ENCODE results near the gene HACD3. TPM values are rescaled to one million over a fixed set of nuclear protein-coding genes. Genes with fewer than 3 reads are reported as not detected.
A peak's percentile ranks its signal among the peaks of the same experiment; 100 is the strongest.

The HACD3 gene
- total and polyA plus RNA-seq, 2 of the 13 experiments (the other 11 are each of a cell fraction or from before 2014, with no cell fraction given): 73.6 to 161 TPM

DNA sequence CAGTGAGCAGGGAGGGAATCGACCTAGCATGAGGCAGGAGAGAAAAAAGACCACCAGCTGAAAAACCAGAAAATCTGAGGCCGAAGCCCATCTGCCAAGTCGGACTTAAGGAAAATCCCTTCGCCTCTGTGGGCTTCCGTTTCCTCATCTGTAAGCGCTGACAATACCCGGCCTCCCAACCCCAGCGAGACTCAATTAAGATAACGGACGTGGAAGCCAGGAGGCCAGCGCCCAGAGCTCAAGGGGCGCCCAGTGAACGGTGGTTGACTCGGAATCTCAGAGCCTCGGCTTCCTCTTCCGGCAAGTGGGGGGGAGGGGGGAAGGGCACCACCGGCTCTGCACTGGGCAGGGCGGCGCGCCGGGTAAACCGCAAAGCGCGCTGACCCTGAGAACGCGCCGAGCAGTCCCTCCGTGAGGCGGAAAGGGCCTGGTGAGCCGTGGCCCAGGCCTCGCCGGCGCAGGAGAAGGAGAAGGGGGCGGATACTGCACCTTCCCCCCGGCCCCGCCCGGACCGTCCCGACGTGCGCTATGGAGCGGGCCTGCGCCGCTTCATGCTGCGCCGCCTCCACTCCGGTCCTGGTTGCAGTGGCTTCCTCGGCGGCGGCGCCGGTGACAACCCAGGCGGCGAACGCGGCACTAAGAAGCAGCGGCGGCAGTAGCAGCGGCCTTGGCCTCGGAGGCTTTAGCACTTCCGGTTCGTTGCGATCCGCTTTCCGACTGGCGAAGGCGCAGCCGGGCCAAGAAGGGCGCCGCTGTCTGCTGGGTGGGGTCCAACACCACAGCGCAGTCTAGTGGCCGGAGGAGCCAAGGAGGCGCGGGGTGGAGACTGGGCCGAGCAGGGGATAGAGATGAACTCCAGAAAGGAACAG is 13.0 kb upstream of the HACD3 start, which contains the start of gene DPP8 (continued):
- TF ChIP-seq KMT2B (CRISPR knock-in tag; IDR thresholded peaks at IDR 0.05): peak; percentile 98
- TF ChIP-seq ZSCAN31 (CRISPR knock-in tag; IDR thresholded peaks at IDR 0.05; ENCODE audit: low read depth): peak; percentile 66; the same call in 1 of the 2 replicates
- peak; percentile 81 for TF ChIP-seq MED1 (CRISPR knock-in tag; IDR thresholded peaks at IDR 0.05)
- TF ChIP-seq FOXA1 (IDR thresholded peaks at IDR 0.05): no peak
- no peak; the same call in none of the 2 replicates for TF ChIP-seq FOXA1 (CRISPR knock-in tag; IDR thresholded peaks at IDR 0.05)
- TF ChIP-seq ZNF232 (CRISPR knock-in tag; IDR thresholded peaks at IDR 0.05; ENCODE audit: borderline replicate concordance): no peak
- TF ChIP-seq, protein P1, sequence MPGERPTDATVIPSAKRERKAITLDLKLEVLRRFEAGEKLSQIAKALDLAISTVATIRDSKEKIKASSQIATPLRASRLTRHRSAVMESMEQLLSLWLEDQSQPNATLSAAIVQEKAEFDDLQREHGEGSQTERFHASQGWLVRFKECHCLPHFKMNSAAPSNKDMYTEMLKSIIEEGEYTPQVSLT (CRISPR knock-in tag; IDR thresholded peaks at IDR 0.05; ENCODE audit: borderline replicate concordance, low read depth): 0 out of 2 replicates have a peak, but pooled peaks have one; percentile 45
- peak; percentile 94 for TF ChIP-seq ZNF687 (CRISPR knock-in tag; IDR thresholded peaks at IDR 0.05)
- no peak for TF ChIP-seq CEBPG (CRISPR knock-in tag; IDR thresholded peaks at IDR 0.05)
- 0 out of 2 replicates have a peak, but pooled peaks have one; percentile 58 for TF ChIP-seq NFAT5 (CRISPR knock-in tag; IDR thresholded peaks at IDR 0.05)
- no peak for TF ChIP-seq ZNF121 (CRISPR knock-in tag; IDR thresholded peaks at IDR 0.05)
- TF ChIP-seq ATF7 (IDR thresholded peaks at IDR 0.05): no peak
- no peak; the same call in 1 of the 2 replicates for TF ChIP-seq ATF7 (CRISPR knock-in tag; IDR thresholded peaks at IDR 0.05)
- peak; percentile 70 for TF ChIP-seq DPF2 (CRISPR knock-in tag; IDR thresholded peaks at IDR 0.05; ENCODE audit: borderline replicate concordance, low read depth)
- TF ChIP-seq, protein P2, sequence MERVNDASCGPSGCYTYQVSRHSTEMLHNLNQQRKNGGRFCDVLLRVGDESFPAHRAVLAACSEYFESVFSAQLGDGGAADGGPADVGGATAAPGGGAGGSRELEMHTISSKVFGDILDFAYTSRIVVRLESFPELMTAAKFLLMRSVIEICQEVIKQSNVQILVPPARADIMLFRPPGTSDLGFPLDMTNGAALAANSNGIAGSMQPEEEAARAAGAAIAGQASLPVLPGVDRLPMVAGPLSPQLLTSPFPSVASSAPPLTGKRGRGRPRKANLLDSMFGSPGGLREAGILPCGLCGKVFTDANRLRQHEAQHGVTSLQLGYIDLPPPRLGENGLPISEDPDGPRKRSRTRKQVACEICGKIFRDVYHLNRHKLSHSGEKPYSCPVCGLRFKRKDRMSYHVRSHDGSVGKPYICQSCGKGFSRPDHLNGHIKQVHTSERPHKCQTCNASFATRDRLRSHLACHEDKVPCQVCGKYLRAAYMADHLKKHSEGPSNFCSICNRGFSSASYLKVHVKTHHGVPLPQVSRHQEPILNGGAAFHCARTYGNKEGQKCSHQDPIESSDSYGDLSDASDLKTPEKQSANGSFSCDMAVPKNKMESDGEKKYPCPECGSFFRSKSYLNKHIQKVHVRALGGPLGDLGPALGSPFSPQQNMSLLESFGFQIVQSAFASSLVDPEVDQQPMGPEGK (CRISPR knock-in tag; IDR thresholded peaks at IDR 0.05): peak; percentile 75
- peak; percentile 90 for TF ChIP-seq MYPOP (CRISPR knock-in tag; IDR thresholded peaks at IDR 0.05)

All from HepG2 (cell line).